HEK293 (cell line): Measurements from ENCODE around the gene GABPB1.

Experiments used
- CTCF ChIA-PET: fragments of 350-600 bp; formaldehyde crosslinking; extraction: SDS; loops from one replicate; lab custom pipeline; 2021; ENCODE audit warnings: antibody characterized with exemption; lab: Yijun Ruan, JAX
- POLR2A ChIA-PET: fragments of 300-600 bp; formaldehyde crosslinking; extraction: SDS; loops from one replicate; lab custom pipeline; 2020; ENCODE audit warnings: antibody characterized with exemption, inconsistent platforms; lab: Yijun Ruan, JAX
- H3K27ac ChIP-seq: fragments of 200-500 bp; sonication (Bioruptor generic); 2 replicates; pipeline ENCODE4 v1.5.1; 2014; ENCODE audit warnings: low read depth, low read length, control low read depth, inconsistent platforms; ENCODE audit errors: extremely low read depth
- H3K36me3 ChIP-seq, 2 experiments: fragments of 200-500 bp in 1 of 2; sonication (Bioruptor generic) in 1 of 2; 1 replicate in 1 of 2; 2 replicates in 1 of 2; pipeline ENCODE4 v1.5.1; 2014 to 2017; ENCODE audit warnings: inconsistent platforms in 2 of 2, low read length in 2 of 2; ENCODE audit not compliant: control insufficient read depth in 2 of 2, insufficient read depth in 1 of 2
- H3K4me1 ChIP-seq: fragments of 200-500 bp; sonication (Bioruptor generic); 2 replicates; pipeline ENCODE4 v1.5.1; 2014; ENCODE audit warnings: mild to moderate bottlenecking, low read length, inconsistent platforms; ENCODE audit not compliant: control insufficient read depth, insufficient read depth
- H3K4me3 ChIP-seq: 2 replicates; pipeline ENCODE4 v1.5.1; 2011; ENCODE audit warnings: low read depth, mild to moderate bottlenecking, control low read depth, low read length, moderate library complexity
- H3K9me3 ChIP-seq: fragments of 200-500 bp; sonication (Bioruptor generic); 2 replicates; pipeline ENCODE4 v1.5.1; 2014; ENCODE audit warnings: low read depth, low read length, inconsistent platforms; ENCODE audit not compliant: control insufficient read depth, insufficient read depth
- AEBP2 ChIP-seq: fragments of 450-650 bp; formaldehyde crosslinking; IDR thresholded peaks from 2 replicates; pipeline ENCODE4 v1.5.1; 2016; ENCODE audit warnings: missing biosample characterization, missing genetic modification characterization, borderline replicate concordance
- FEZF1 ChIP-seq: fragments of 450-650 bp; formaldehyde crosslinking; IDR thresholded peaks from 2 replicates; pipeline ENCODE4 v1.5.1; 2016; ENCODE audit warnings: missing biosample characterization, missing genetic modification characterization
- OVOL3 ChIP-seq: fragments of 450-650 bp; formaldehyde crosslinking; IDR thresholded peaks from 2 replicates; pipeline ENCODE4 v1.5.1; 2016; ENCODE audit warnings: missing biosample characterization, missing genetic modification characterization
- ZBTB1 ChIP-seq: fragments of 450-650 bp; formaldehyde crosslinking; IDR thresholded peaks from 2 replicates; pipeline ENCODE4 v1.5.1; 2016; ENCODE audit warnings: missing biosample characterization, missing genetic modification characterization
- ZBTB26 ChIP-seq: fragments of 450-650 bp; formaldehyde crosslinking; optimal IDR thresholded peaks from 2 replicates; pipeline ENCODE3; 2016; ENCODE audit warnings: missing biosample characterization, mild to moderate bottlenecking, missing genetic modification characterization
- ZNF221 ChIP-seq: fragments of 450-650 bp; formaldehyde crosslinking; IDR thresholded peaks from 2 replicates; pipeline ENCODE4 v1.5.1; 2017; ENCODE audit warnings: missing biosample characterization, missing genetic modification characterization, borderline replicate concordance
- ZNF26 ChIP-seq: fragments of 450-650 bp; formaldehyde crosslinking; IDR thresholded peaks from 2 replicates; pipeline ENCODE4 v1.5.1; 2016; ENCODE audit warnings: missing biosample characterization, missing genetic modification characterization
- ZNF274 ChIP-seq, 2 experiments: fragments of 200-500 bp in 1 of 2; fragments of 450-650 bp in 1 of 2; sonication (Bioruptor generic) in 1 of 2; formaldehyde crosslinking in 1 of 2; IDR thresholded peaks; 2 replicates each; pipeline versions ENCODE4 v1.5.1 to v1.6.1; 2014 to 2016; ENCODE audit warnings: borderline replicate concordance in 1 of 2, inconsistent platforms in 1 of 2, low read length in 1 of 2, missing biosample characterization in 1 of 2, missing genetic modification characterization in 1 of 2
- ZNF311 ChIP-seq: fragments of 450-650 bp; formaldehyde crosslinking; IDR thresholded peaks from 2 replicates; pipeline ENCODE4 v1.5.1; 2017; ENCODE audit warnings: missing biosample characterization, missing genetic modification characterization, borderline replicate concordance
- ZNF350 ChIP-seq: fragments of 450-650 bp; formaldehyde crosslinking; IDR thresholded peaks from 2 replicates; pipeline ENCODE4 v1.5.0; 2017; ENCODE audit warnings: missing biosample characterization, mild to moderate bottlenecking, missing genetic modification characterization
- ZNF433 ChIP-seq: fragments of 450-650 bp; formaldehyde crosslinking; IDR thresholded peaks from 2 replicates; pipeline ENCODE4 v1.5.1; 2016; ENCODE audit warnings: missing biosample characterization, missing genetic modification characterization, low read depth
- ZNF501 ChIP-seq: fragments of 450-650 bp; formaldehyde crosslinking; IDR thresholded peaks from 2 replicates; pipeline ENCODE4 v1.5.1; 2016; ENCODE audit warnings: missing biosample characterization, missing genetic modification characterization
- ZNF670 ChIP-seq: fragments of 450-650 bp; formaldehyde crosslinking; IDR thresholded peaks from 2 replicates; pipeline ENCODE4 v1.5.1; 2016; ENCODE audit warnings: missing biosample characterization, missing genetic modification characterization, low read depth
- ZSCAN16 ChIP-seq: fragments of 450-650 bp; formaldehyde crosslinking; IDR thresholded peaks from 2 replicates; pipeline ENCODE4 v1.5.1; 2016; ENCODE audit warnings: missing biosample characterization, missing genetic modification characterization

Gene GABPB1

GRCh38 chr15:50249704-50250103, 105.3 kb downstream of the GABPB1 start:
- CTCF ChIA-PET = interaction anchor here (1.3 kb wide), 1 partner anchor 10 kb away, joined by 3 read pairs; no protein-coding TSS in a partner anchor
- Histone ChIP-seq H3K27ac (no peak overlapping the region), H3K4me3 (no peak overlapping the region), H3K36me3 (no peaks in the 10 kb centered on the region), H3K9me3 (no peaks in the 10 kb centered on the region), H3K4me1 (no peaks in the 10 kb centered on the region)
- POLR2A ChIA-PET = interaction anchor here (0.5 kb wide), 1 partner anchor 519 kb away, joined by 7 read pairs; no protein-coding TSS in a partner anchor
- TF ChIP-seq OVOL3 (tag by site-specific recombination) = no peak
- TF ChIP-seq ZNF26 = no peak

GRCh38 chr15:50248994-50249582, 105.9 kb downstream of the GABPB1 start:
- Histone ChIP-seq H3K4me1 (no peaks in the 10 kb centered on the region), H3K27ac (no peak overlapping the region), H3K4me3 (no peak overlapping the region)
- ChIA-PET POLR2A (no interaction called here), CTCF (interaction anchor here (0.6 to 1.3 kb wide), 2 partner anchors 10 to 637 kb away, joined by 3 read pairs; no protein-coding TSS in a partner anchor)
- TF ChIP-seq ZNF670 = no peak
- no peak for TF ChIP-seq ZNF433 (tag by site-specific recombination)
- no peak for TF ChIP-seq AEBP2
- TF ChIP-seq, all 188 proteins: peak for 0
- H3K9me3 ChIP-seq = no peaks in the 10 kb centered on the region
- H3K36me3 ChIP-seq = no peaks in the 10 kb centered on the region

- no peak for TF ChIP-seq ZNF501
- TF ChIP-seq, all 188 proteins: peak for 0
- ChIA-PET CTCF (interaction anchor here (0.6 to 1.3 kb wide), 3 partner anchors 9 to 640 kb away, joined by 3 read pairs; no protein-coding TSS in a partner anchor), POLR2A (no interaction called here)
- H3K4me3 ChIP-seq = no peak overlapping the region
- no peaks in the 10 kb centered on the region for H3K9me3 ChIP-seq
- H3K36me3 ChIP-seq = no peaks in the 10 kb centered on the region
- no peak overlapping the region for H3K27ac ChIP-seq
- no peaks in the 10 kb centered on the region for H3K4me1 ChIP-seq
Observed at GRCh38 chr15:50247819-50248655, 107.0 kb downstream of the GABPB1 start.

- H3K27ac ChIP-seq = no peak overlapping the region
- no peaks in the 10 kb centered on the region for H3K36me3 ChIP-seq
- POLR2A ChIA-PET = no interaction called here
- no peaks in the 10 kb centered on the region for H3K4me1 ChIP-seq
- no peak overlapping the region for H3K4me3 ChIP-seq
- TF ChIP-seq ZNF274 (IDR thresholded peaks at IDR 0.05; ENCODE audit: low read length) = no peak
- no peak for TF ChIP-seq ZNF274 (tag by site-specific recombination; IDR thresholded peaks at IDR 0.05; ENCODE audit: borderline replicate concordance)
- TF ChIP-seq ZNF311 (tag by site-specific recombination) = no peak
- no peak for TF ChIP-seq ZNF350 (tag by site-specific recombination)
- TF ChIP-seq ZBTB1 (tag by site-specific recombination) = no peak
- no peak for TF ChIP-seq ZBTB26
- TF ChIP-seq FEZF1 (tag by site-specific recombination) = no peak
- no peak for TF ChIP-seq ZNF221 (tag by site-specific recombination)
- TF ChIP-seq ZSCAN16 (tag by site-specific recombination) = no peak
- CTCF ChIA-PET = no interaction called here
- no peaks in the 10 kb centered on the region for H3K9me3 ChIP-seq
Observed at GRCh38 chr15:50246631-50247030, 108.4 kb downstream of the GABPB1 start.
